Left lung (tissue), 10 donors: Measurements from ENCODE around the gene HLA-DMB. TPM values are rescaled to one million over a fixed set of nuclear protein-coding genes. Genes with fewer than 3 reads are reported as not detected.

Source experiments
- ATAC-seq: fragments of 200-7000 bp; cut with Tn5 transposase; one replicate; pipeline ENCODE4 v1.9.1; 2020; ENCODE audit warnings: moderate library complexity
- DNase-seq, 4 donors: peaks; one replicate each; pipeline ENCODE4 v3.0.0-alpha.2; 2013 to 2020
- H3K27ac ChIP-seq, 2 donors: fragments of 200-600 bp; sonication (generic) in 1 of 2; one replicate each; pipeline versions ENCODE4 v1.5.0 to v1.8.0; 2020 to 2021
- H3K27me3 ChIP-seq, 2 donors: fragments of 200-600 bp; sonication (generic) in 1 of 2; one replicate each; pipeline versions ENCODE4 v1.5.0 to v1.8.0; 2020 to 2021
- H3K36me3 ChIP-seq, 2 donors: fragments of 200-600 bp; sonication (generic) in 1 of 2; one replicate each; pipeline versions ENCODE4 v1.5.0 to v1.8.0; 2020 to 2021
- H3K4me1 ChIP-seq, 2 donors: fragments of 200-600 bp; one replicate each; pipeline ENCODE4 v1.8.0; 2021
- H3K4me3 ChIP-seq, 2 donors: fragments of 200-600 bp; sonication (generic) in 1 of 2; one replicate each; pipeline versions ENCODE4 v1.5.0 to v1.8.0; 2020 to 2021; ENCODE audit warnings: mild to moderate bottlenecking in 1 of 2
- H3K9me3 ChIP-seq, 2 donors: fragments of 200-600 bp; sonication (generic) in 1 of 2; one replicate each; pipeline versions ENCODE4 v1.5.0 to v1.8.0; 2020 to 2021
- CTCF ChIP-seq, 2 donors: fragments of 200-600 bp; sonication (generic) in 1 of 2; IDR thresholded peaks; one replicate each; pipeline versions ENCODE4 v1.5.0 to v1.8.0; 2021; ENCODE audit warnings: antibody characterized with exemption in 2 of 2
- intact Hi-C, 2 donors: fragments of 100-400 bp; cut with DNase I; formaldehyde crosslinking; loops; one replicate each; pipeline versions ENCODE4 v1.11.2 to v1.14.2; 2022
- polyA plus RNA-seq, 6 donors: library from polyadenylated mRNA; unstranded; fragments of 120-200 nt; gene quantifications; one replicate each; pipeline ENCODE4 v1.2.1, GENCODE V29; 2013; ENCODE audit not compliant: insufficient read length in 6 of 6
- total RNA-seq, 2 donors: library from RNA; stranded (reverse); fragmentation: NEBNext Ultra II Directional; extraction: Animal tissue kit (Norgen Biotek cat#: 25700); gene quantifications; one replicate each; pipeline ENCODE4 v1.2.1, GENCODE V29; 2021
- donor health status: DM: no; HTN: yes; CAD: no.
- donor health status: DM: no; HTN: no; CAD: no.

HLA-DMB gene
- total and polyA plus RNA-seq, 8 donors = 7.4 to 91.0 (median 11.1) TPM

GRCh38 chr6:32933661-32934085 lies 7.2 kb downstream of the HLA-DMB start:
- Histone ChIP-seq H3K9me3 (no peaks in the 10 kb centered on the region), H3K27me3 (no peaks in the 10 kb centered on the region), H3K36me3 (peaks cover 0 to 5% of the 10 kb centered on the region in 2 donors), H3K4me3 (no peak overlapping the region), H3K4me1 (peaks cover 0 to 46% of the 10 kb centered on the region in 2 donors), H3K27ac (no peak overlapping the region)
- ATAC-seq (peak; percentile 86), DNase-seq (peak; percentile 59 to 85 (median 78))
- intact Hi-C loops = loop anchor here in 1 of 2 donors (10.0 kb wide), 1 partner anchor 51 kb away; no protein-coding TSS in a partner anchor
- TF ChIP-seq CTCF (IDR thresholded peaks at IDR 0.05) = peak; percentile 64 to 66

GRCh38 chr6:32932132-32932868 lies 8.5 kb downstream of the HLA-DMB start:
- Histone ChIP-seq H3K36me3 (peaks cover 0 to 5% of the 10 kb centered on the region in 2 donors), H3K4me3 (no peak overlapping the region), H3K4me1 (peaks cover 0 to 33% of the 10 kb centered on the region in 2 donors), H3K27ac (no peak overlapping the region), H3K9me3 (no peaks in the 10 kb centered on the region), H3K27me3 (no peaks in the 10 kb centered on the region)
- intact Hi-C loops = loop anchor here in 1 of 2 donors (10.0 kb wide), 1 partner anchor 53 kb away; no protein-coding TSS in a partner anchor
- DNase-seq (no peak), ATAC-seq (no peak)
- TF ChIP-seq CTCF (IDR thresholded peaks at IDR 0.05) = no peak

- ATAC-seq = no peak
- no peak for TF ChIP-seq CTCF (IDR thresholded peaks at IDR 0.05)
- no peaks in the 10 kb centered on the region for H3K27me3 ChIP-seq
- intact Hi-C loops = loop anchor here in 1 of 2 donors (10.0 kb wide), 1 partner anchor 54 kb away; no protein-coding TSS in a partner anchor
- no peak overlapping the region for H3K4me3 ChIP-seq
- H3K4me1 ChIP-seq = peaks cover 0 to 22% of the 10 kb centered on the region in 2 donors
- no peaks in the 10 kb centered on the region for H3K9me3 ChIP-seq
- H3K36me3 ChIP-seq = no peaks in the 10 kb centered on the region
- no peak for DNase-seq
- H3K27ac ChIP-seq = no peak overlapping the region
Measured at GRCh38 chr6:32931211-32931610, 9.6 kb downstream of the HLA-DMB start.

- H3K27me3 ChIP-seq = peaks cover 11% of the 10 kb centered on the region in 2 donors
- no peak overlapping the region for H3K27ac ChIP-seq
- no peaks in the 10 kb centered on the region for H3K36me3 ChIP-seq
- no peak overlapping the region for H3K4me3 ChIP-seq
- no peaks in the 10 kb centered on the region for H3K4me1 ChIP-seq
- DNase-seq (no peak), ATAC-seq (no peak)
- intact Hi-C loops = no loop called here
- no peaks in the 10 kb centered on the region for H3K9me3 ChIP-seq
- no peak for TF ChIP-seq CTCF (IDR thresholded peaks at IDR 0.05)
Measured at GRCh38 chr6:32922083-32922482, 18.7 kb downstream of the HLA-DMB start.

- ATAC-seq (no peak), DNase-seq (no peak)
Measured at GRCh38 chr6:32920715-32921114, 20.1 kb downstream of the HLA-DMB start.

More at GRCh38 chr6:32920715-32921114, 20.1 kb downstream of the HLA-DMB start:
- H3K9me3 ChIP-seq = no peaks in the 10 kb centered on the region
- H3K27ac ChIP-seq = no peak overlapping the region
- intact Hi-C loops = no loop called here
- TF ChIP-seq CTCF (IDR thresholded peaks at IDR 0.05) = no peak
- H3K36me3 ChIP-seq = no peaks in the 10 kb centered on the region
- no peak overlapping the region for H3K4me3 ChIP-seq
- H3K4me1 ChIP-seq = no peaks in the 10 kb centered on the region
- H3K27me3 ChIP-seq = peaks cover 11% of the 10 kb centered on the region in 2 donors
